K562 (cell line): ENCODE results near the gene MPST.

Experiments used
- BRD4 ChIP-seq: fragments of 200-600 bp; sonication (generic); IDR thresholded peaks from 2 replicates; pipeline ENCODE4 v1.6.1; 2017; ENCODE audit warnings: inconsistent platforms
- CREB1 ChIP-seq, 2 experiments: sonication (generic) in 1 of 2; formaldehyde crosslinking in 1 of 2; IDR thresholded peaks; 2 replicates each; pipeline versions ENCODE4 v1.6.1 to v1.8.0; 2012 to 2022; ENCODE audit warnings: inconsistent platforms in 1 of 2, mild to moderate bottlenecking in 1 of 2, missing genetic modification reagents in 1 of 2, moderate library complexity in 1 of 2
- L3MBTL2 ChIP-seq: fragments of 450-650 bp; IDR thresholded peaks from 2 replicates; pipeline ENCODE4 v1.6.1; 2016; ENCODE audit warnings: mild to moderate bottlenecking, moderate library complexity
- NFIC ChIP-seq: fragments of 450-650 bp; IDR thresholded peaks from 2 replicates; pipeline ENCODE4 v1.6.1; 2017; ENCODE audit warnings: mild to moderate bottlenecking, inconsistent platforms
- RUNX1 ChIP-seq: sonication (generic); IDR thresholded peaks from 2 replicates; pipeline ENCODE4 v1.6.1; 2016; ENCODE audit warnings: antibody characterized with exemption, low read depth
- ZNF224 ChIP-seq: sonication (generic); formaldehyde crosslinking; IDR thresholded peaks from 2 replicates; pipeline ENCODE4 v1.8.0; 2022; ENCODE audit warnings: mild to moderate bottlenecking, missing genetic modification reagents
- TF ChIP-seq, protein P1 (sequence below): sonication (generic); formaldehyde crosslinking; IDR thresholded peaks from 2 replicates; pipeline ENCODE4 v1.8.1; 2023; ENCODE audit warnings: mild to moderate bottlenecking, missing genetic modification reagents
- TF ChIP-seq, protein P2 (sequence below), 3 experiments: IDR thresholded peaks in 2 of 3; conservative IDR thresholded peaks in 1 of 3; 2 replicates each; pipeline ENCODE4 v1.5.1; 2011 to 2012; ENCODE audit warnings: low read length in 3 of 3, mild to moderate bottlenecking in 3 of 3, control low read depth in 2 of 3, improper control_type of control experiment in 1 of 3, inconsistent platforms in 1 of 3, low read depth in 1 of 3, mixed read lengths in 1 of 3, moderate library complexity in 1 of 3; ENCODE audit not compliant: insufficient read depth in 2 of 3
- TF ChIP-seq, protein P3 (sequence below), 2 experiments: fragments of 450-650 bp; IDR thresholded peaks; 2 replicates each; pipeline ENCODE4 v1.6.1; 2016

DNA sequence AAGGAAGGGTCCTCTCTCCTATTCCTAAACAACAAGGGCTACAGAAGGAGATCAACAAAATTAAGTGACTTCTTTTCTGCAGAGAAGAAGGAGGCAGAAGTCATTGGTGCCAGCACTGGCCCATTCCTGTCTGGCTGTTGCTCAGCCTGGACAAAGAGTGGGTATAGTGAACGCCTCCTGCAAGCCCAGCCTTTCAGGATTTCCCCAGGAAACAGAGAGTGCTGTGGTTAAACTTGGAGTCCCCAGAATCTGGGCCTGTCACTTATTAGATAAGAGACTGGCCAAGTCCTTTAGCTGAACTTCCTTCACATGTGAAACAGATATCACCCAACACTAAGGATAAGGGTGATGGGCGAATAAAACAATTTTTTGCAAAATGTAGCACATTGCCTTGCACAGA lies 11.2 kb upstream of the MPST start:
- no peak for TF ChIP-seq CREB1 (IDR thresholded peaks at IDR 0.05)
- TF ChIP-seq CREB1 (CRISPR knock-in tag; IDR thresholded peaks at IDR 0.05) = no peak
- TF ChIP-seq, protein P1, sequence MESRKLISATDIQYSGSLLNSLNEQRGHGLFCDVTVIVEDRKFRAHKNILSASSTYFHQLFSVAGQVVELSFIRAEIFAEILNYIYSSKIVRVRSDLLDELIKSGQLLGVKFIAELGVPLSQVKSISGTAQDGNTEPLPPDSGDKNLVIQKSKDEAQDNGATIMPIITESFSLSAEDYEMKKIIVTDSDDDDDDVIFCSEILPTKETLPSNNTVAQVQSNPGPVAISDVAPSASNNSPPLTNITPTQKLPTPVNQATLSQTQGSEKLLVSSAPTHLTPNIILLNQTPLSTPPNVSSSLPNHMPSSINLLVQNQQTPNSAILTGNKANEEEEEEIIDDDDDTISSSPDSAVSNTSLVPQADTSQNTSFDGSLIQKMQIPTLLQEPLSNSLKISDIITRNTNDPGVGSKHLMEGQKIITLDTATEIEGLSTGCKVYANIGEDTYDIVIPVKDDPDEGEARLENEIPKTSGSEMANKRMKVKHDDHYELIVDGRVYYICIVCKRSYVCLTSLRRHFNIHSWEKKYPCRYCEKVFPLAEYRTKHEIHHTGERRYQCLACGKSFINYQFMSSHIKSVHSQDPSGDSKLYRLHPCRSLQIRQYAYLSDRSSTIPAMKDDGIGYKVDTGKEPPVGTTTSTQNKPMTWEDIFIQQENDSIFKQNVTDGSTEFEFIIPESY = no peak
- TF ChIP-seq, protein P2, sequence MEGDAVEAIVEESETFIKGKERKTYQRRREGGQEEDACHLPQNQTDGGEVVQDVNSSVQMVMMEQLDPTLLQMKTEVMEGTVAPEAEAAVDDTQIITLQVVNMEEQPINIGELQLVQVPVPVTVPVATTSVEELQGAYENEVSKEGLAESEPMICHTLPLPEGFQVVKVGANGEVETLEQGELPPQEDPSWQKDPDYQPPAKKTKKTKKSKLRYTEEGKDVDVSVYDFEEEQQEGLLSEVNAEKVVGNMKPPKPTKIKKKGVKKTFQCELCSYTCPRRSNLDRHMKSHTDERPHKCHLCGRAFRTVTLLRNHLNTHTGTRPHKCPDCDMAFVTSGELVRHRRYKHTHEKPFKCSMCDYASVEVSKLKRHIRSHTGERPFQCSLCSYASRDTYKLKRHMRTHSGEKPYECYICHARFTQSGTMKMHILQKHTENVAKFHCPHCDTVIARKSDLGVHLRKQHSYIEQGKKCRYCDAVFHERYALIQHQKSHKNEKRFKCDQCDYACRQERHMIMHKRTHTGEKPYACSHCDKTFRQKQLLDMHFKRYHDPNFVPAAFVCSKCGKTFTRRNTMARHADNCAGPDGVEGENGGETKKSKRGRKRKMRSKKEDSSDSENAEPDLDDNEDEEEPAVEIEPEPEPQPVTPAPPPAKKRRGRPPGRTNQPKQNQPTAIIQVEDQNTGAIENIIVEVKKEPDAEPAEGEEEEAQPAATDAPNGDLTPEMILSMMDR (IDR thresholded peaks at IDR 0.05 in 2 of 3, conservative IDR thresholded peaks at IDR 0.05 in 1 of 3; ENCODE audit: insufficient read depth in 2 of 3, low read depth in 1 of 3, low read length in 3 of 3) = no peak
- no peak for TF ChIP-seq RUNX1
- no peak for TF ChIP-seq L3MBTL2
- TF ChIP-seq, protein P3, sequence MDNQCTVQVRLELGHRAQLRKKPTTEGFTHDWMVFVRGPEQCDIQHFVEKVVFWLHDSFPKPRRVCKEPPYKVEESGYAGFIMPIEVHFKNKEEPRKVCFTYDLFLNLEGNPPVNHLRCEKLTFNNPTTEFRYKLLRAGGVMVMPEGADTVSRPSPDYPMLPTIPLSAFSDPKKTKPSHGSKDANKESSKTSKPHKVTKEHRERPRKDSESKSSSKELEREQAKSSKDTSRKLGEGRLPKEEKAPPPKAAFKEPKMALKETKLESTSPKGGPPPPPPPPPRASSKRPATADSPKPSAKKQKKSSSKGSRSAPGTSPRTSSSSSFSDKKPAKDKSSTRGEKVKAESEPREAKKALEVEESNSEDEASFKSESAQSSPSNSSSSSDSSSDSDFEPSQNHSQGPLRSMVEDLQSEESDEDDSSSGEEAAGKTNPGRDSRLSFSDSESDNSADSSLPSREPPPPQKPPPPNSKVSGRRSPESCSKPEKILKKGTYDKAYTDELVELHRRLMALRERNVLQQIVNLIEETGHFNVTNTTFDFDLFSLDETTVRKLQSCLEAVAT (IDR thresholded peaks at IDR 0.05) = no peak
- no peak for TF ChIP-seq NFIC
- TF ChIP-seq ZNF224 (CRISPR knock-in tag) = no peak
- no peak for TF ChIP-seq BRD4
